AG10803 (cell line): Measurements from ENCODE around the gene PRKRIP1.

ENCODE experiments used
- DNase-seq: peaks from one replicate; pipeline ENCODE4 v3.0.0; 2010; ENCODE audit warnings: low read depth
- H3K4me3 ChIP-seq: 2 replicates; pipeline ENCODE4 v1.5.1; 2011; ENCODE audit warnings: mild to moderate bottlenecking, low read length, control low read depth
- CTCF ChIP-seq: conservative IDR thresholded peaks from 2 replicates; pipeline ENCODE4 v1.5.1; 2011; ENCODE audit warnings: mild to moderate bottlenecking, low read length, control low read depth, inconsistent platforms

The PRKRIP1 gene

GRCh38 chr7:102466097-102466496 is 69.9 kb downstream of the PRKRIP1 start:
- peak overlapping the region; percentile 99 for H3K4me3 ChIP-seq
- no peak for DNase-seq
- TF ChIP-seq CTCF: no peak

- H3K4me3 ChIP-seq: no peak overlapping the region
- no peak for DNase-seq
- TF ChIP-seq CTCF: no peak
Observed at GRCh38 chr7:102467581-102468477, 71.7 kb downstream of the PRKRIP1 start.

- no peak for TF ChIP-seq CTCF
- no peak overlapping the region for H3K4me3 ChIP-seq
- no peak for DNase-seq
Observed at GRCh38 chr7:102468478-102469350, 72.6 kb downstream of the PRKRIP1 start.

GRCh38 chr7:102469351-102469971 is 73.3 kb downstream of the PRKRIP1 start:
- no peak for DNase-seq
- no peak overlapping the region for H3K4me3 ChIP-seq
- TF ChIP-seq CTCF: no peak

DNA sequence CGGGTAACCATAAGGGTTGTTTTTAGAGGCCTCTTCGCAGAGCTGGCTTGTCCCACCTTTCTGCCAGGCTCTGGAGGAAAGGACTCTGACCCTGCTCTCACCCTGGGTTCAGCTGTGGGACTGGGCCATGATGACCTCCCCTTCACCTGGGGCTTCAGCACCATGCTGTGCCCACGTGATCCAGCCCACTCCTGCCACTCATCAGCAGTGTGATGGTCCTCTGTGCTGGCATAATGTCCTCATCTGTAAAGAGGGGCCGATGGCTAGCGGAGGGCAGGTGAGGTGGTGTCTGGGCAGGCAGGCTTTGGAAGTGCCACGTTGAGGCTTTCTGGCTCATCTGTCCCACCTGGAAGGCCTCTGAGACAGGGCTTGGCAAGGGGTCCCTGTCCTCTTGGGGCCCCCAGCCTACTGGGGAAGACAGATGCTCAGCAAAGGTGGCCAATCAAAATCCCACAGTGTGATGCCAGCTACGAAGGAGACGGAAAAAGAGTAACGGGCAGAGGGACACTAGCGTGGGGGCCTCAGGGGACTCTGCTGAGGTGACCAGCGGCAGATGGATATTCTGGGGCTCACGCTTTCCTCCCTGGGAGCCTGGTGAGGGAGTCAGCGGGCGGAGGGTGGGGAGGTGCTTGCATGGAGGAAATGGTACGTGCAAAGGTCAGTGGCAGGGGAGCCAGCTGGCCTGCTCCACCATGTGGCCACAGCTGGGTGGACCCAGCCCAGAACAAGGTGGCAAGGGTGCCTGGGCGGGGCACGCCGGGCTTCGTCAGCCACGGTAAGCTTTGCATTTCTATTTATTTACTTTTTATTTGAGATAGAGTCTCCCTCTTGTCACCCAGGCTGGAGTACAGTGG is 74.0 kb downstream of the PRKRIP1 start:
- TF ChIP-seq CTCF: no peak
- DNase-seq: no peak
- no peak overlapping the region for H3K4me3 ChIP-seq

- H3K4me3 ChIP-seq: no peak overlapping the region
- DNase-seq: no peak
- TF ChIP-seq CTCF: no peak
Observed at GRCh38 chr7:102471791-102472125, 75.6 kb downstream of the PRKRIP1 start.
